ENCODE data around the gene PERP.
A peak's percentile ranks its signal among the peaks of the same experiment; 100 is the strongest.

The PERP gene

GRCh38 chr6:138105880-138106664, 1.1 kb downstream of the PERP start (continued):
- no peak for TF ChIP-seq ZNF354C (tag by site-specific recombination; IDR thresholded peaks at IDR 0.05; ENCODE audit: borderline replicate concordance, low read depth)
- TF ChIP-seq AEBP2 (tag by site-specific recombination; IDR thresholded peaks at IDR 0.05; ENCODE audit: borderline replicate concordance), result no peak
- TF ChIP-seq ZBTB1 (tag by site-specific recombination; IDR thresholded peaks at IDR 0.05), result no peak
- TF ChIP-seq ZBTB48 (tag by site-specific recombination; IDR thresholded peaks at IDR 0.05), result no peak
- no peak for TF ChIP-seq WT1 (tag by site-specific recombination; IDR thresholded peaks at IDR 0.05)
- TF ChIP-seq BCL11B (tag by site-specific recombination; IDR thresholded peaks at IDR 0.05; ENCODE audit: low read depth), result no peak
- TF ChIP-seq ZNF148 (tag by site-specific recombination; IDR thresholded peaks at IDR 0.05; ENCODE audit: borderline replicate concordance), result no peak
- no peak for TF ChIP-seq ELK4 (IDR thresholded peaks at IDR 0.05; ENCODE audit: borderline replicate concordance, low read depth, low read length)
- TF ChIP-seq ZNF214 (tag by site-specific recombination; IDR thresholded peaks at IDR 0.05; ENCODE audit: borderline replicate concordance), result no peak
- TF ChIP-seq GLIS1 (tag by site-specific recombination; IDR thresholded peaks at IDR 0.05), result peak; percentile 92
- no peak for TF ChIP-seq ZNF747 (tag by site-specific recombination; IDR thresholded peaks at IDR 0.05)
- TF ChIP-seq ZXDB (tag by site-specific recombination; IDR thresholded peaks at IDR 0.05), result no peak
- TF ChIP-seq FEZF1 (tag by site-specific recombination; IDR thresholded peaks at IDR 0.05), result peak; percentile 42; the same call in 1 of the 2 replicates
- TF ChIP-seq ZNF391 (tag by site-specific recombination; IDR thresholded peaks at IDR 0.05; ENCODE audit: borderline replicate concordance, low read depth), result no peak
- TF ChIP-seq ZNF544 (tag by site-specific recombination; IDR thresholded peaks at IDR 0.05), result no peak
- peak; percentile 55; the same call in 1 of the 2 replicates for TF ChIP-seq ZNF423 (tag by site-specific recombination; IDR thresholded peaks at IDR 0.05)
- peak; percentile 41 for TF ChIP-seq PRDM6 (tag by site-specific recombination; IDR thresholded peaks at IDR 0.05)
- TF ChIP-seq ZNF473 (tag by site-specific recombination; IDR thresholded peaks at IDR 0.05), result no peak
- peak; percentile 99 for TF ChIP-seq ZIC2 (tag by site-specific recombination; IDR thresholded peaks at IDR 0.05)
- TF ChIP-seq SCRT1 (tag by site-specific recombination; IDR thresholded peaks at IDR 0.05; ENCODE audit: borderline replicate concordance), result no peak
- 0 out of 2 replicates have a peak, but pooled peaks have one; percentile 33 for TF ChIP-seq IKZF3 (tag by site-specific recombination; IDR thresholded peaks at IDR 0.05)
- no peak for TF ChIP-seq ZNF548 (tag by site-specific recombination; IDR thresholded peaks at IDR 0.05)
- no peak for TF ChIP-seq ZSCAN30 (tag by site-specific recombination; IDR thresholded peaks at IDR 0.05)
- TF ChIP-seq PRDM10 (tag by site-specific recombination; IDR thresholded peaks at IDR 0.05), result peak; percentile 60
- TF ChIP-seq KLF16 (tag by site-specific recombination; IDR thresholded peaks at IDR 0.05), result no peak
- no peak for TF ChIP-seq ZNF792 (tag by site-specific recombination; IDR thresholded peaks at IDR 0.05)
- TF ChIP-seq ATF2 (tag by site-specific recombination; IDR thresholded peaks at IDR 0.05; ENCODE audit: low read depth), result no peak
- TF ChIP-seq ZNF37A (tag by site-specific recombination; IDR thresholded peaks at IDR 0.05), result no peak

Measured in HEK293 (cell line).